ENCODE data around the gene RMND5B. TPM values are rescaled to one million over a fixed set of nuclear protein-coding genes. Genes with fewer than 3 reads are reported as not detected.

Gene RMND5B
- total and polyA plus RNA-seq, 8 donors, result 25.3 to 72.9 (median 33.8) TPM

- 72 to 89% (median 85%) methylated on average over 4 of the region's 4 CpGs for WGBS, 5 donors
- TF ChIP-seq POLR2A (IDR thresholded peaks at IDR 0.05), result no peak
- TF ChIP-seq POLR2AphosphoS5 (IDR thresholded peaks at IDR 0.05), result no peak
- TF ChIP-seq EP300 (IDR thresholded peaks at IDR 0.05), result no peak
- Histone ChIP-seq H3K36me3 (no peaks in the 10 kb centered on the region), H3K4me1 (no peaks in the 10 kb centered on the region), H3K27me3 (peaks cover 0 to 28% (median 0%) of the 10 kb centered on the region in 3 donors), H3K27ac (no peak overlapping the region), H3K4me3 (no peak overlapping the region), H3K9me3 (no peaks in the 10 kb centered on the region)
- intact Hi-C loops (cut with DNase I; ENCODE audit: low total_unique reads), result no loop called here
- DNase-seq, result no peak
These were observed 60.8 kb downstream of the RMND5B start for GRCh38 chr5:178191661-178192060.

GRCh38 chr5:178192244-178192643, 61.4 kb downstream of the RMND5B start:
- no peaks in the 10 kb centered on the region for H3K36me3 ChIP-seq
- no peak for TF ChIP-seq EP300 (IDR thresholded peaks at IDR 0.05)
- TF ChIP-seq POLR2A (IDR thresholded peaks at IDR 0.05), result no peak
- TF ChIP-seq CTCF (IDR thresholded peaks at IDR 0.05), result no peak
- no peak for TF ChIP-seq POLR2AphosphoS5 (IDR thresholded peaks at IDR 0.05)
- H3K4me1 ChIP-seq, result no peaks in the 10 kb centered on the region
- no peak for DNase-seq
- no peaks in the 10 kb centered on the region for H3K9me3 ChIP-seq
- H3K27ac ChIP-seq, result no peak overlapping the region
- intact Hi-C loops (cut with DNase I; ENCODE audit: low total_unique reads), result no loop called here
- WGBS, 5 donors, result 41 to 61% (median 50%) methylated on average over 2 of the region's 2 CpGs
- peaks cover 0 to 28% (median 0%) of the 10 kb centered on the region in 3 donors for H3K27me3 ChIP-seq
- no peak overlapping the region for H3K4me3 ChIP-seq

GRCh38 chr5:178192787-178193186, 62.0 kb downstream of the RMND5B start:
- no peak for DNase-seq
- peaks cover 0 to 28% (median 0%) of the 10 kb centered on the region in 3 donors for H3K27me3 ChIP-seq
- H3K36me3 ChIP-seq, result no peaks in the 10 kb centered on the region
- no peaks in the 10 kb centered on the region for H3K4me1 ChIP-seq
- TF ChIP-seq CTCF (IDR thresholded peaks at IDR 0.05) (no peak), POLR2A (IDR thresholded peaks at IDR 0.05) (no peak), EP300 (IDR thresholded peaks at IDR 0.05) (no peak), POLR2AphosphoS5 (IDR thresholded peaks at IDR 0.05) (no peak)
- no peak overlapping the region for H3K27ac ChIP-seq
- H3K4me3 ChIP-seq, result no peak overlapping the region
- WGBS, 5 donors, result 88 to 94% (median 93%) methylated on average over 7 of the region's 7 CpGs
- H3K9me3 ChIP-seq, result no peaks in the 10 kb centered on the region
- intact Hi-C loops (cut with DNase I; ENCODE audit: low total_unique reads), result no loop called here

GRCh38 chr5:178193251-178193809, 62.5 kb downstream of the RMND5B start:
- H3K4me1 ChIP-seq, result no peaks in the 10 kb centered on the region
- TF ChIP-seq CTCF (IDR thresholded peaks at IDR 0.05) (no peak), POLR2AphosphoS5 (IDR thresholded peaks at IDR 0.05) (no peak), EP300 (IDR thresholded peaks at IDR 0.05) (no peak), POLR2A (IDR thresholded peaks at IDR 0.05) (no peak)
- no peaks in the 10 kb centered on the region for H3K9me3 ChIP-seq
- intact Hi-C loops (cut with DNase I; ENCODE audit: low total_unique reads), result no loop called here
- H3K27me3 ChIP-seq, result peaks cover 0 to 28% (median 0%) of the 10 kb centered on the region in 3 donors
- 58 to 70% (median 63%) methylated on average over 8 of the region's 8 CpGs for WGBS, 5 donors
- no peak overlapping the region for H3K27ac ChIP-seq
- H3K4me3 ChIP-seq, result no peak overlapping the region
- no peaks in the 10 kb centered on the region for H3K36me3 ChIP-seq
- DNase-seq, result no peak

GRCh38 chr5:178194026-178194425, 63.2 kb downstream of the RMND5B start:
- no peaks in the 10 kb centered on the region for H3K4me1 ChIP-seq
- intact Hi-C loops (cut with DNase I; ENCODE audit: low total_unique reads), result no loop called here
- H3K4me3 ChIP-seq, result no peak overlapping the region
- no peak overlapping the region for H3K27ac ChIP-seq
- WGBS, 5 donors, result 23 to 50% (median 35%) methylated on average over 5 to 7 of the region's 7 CpGs
- TF ChIP-seq POLR2A (IDR thresholded peaks at IDR 0.05), result no peak
- TF ChIP-seq EP300 (IDR thresholded peaks at IDR 0.05), result no peak
- no peak for TF ChIP-seq CTCF (IDR thresholded peaks at IDR 0.05)
- TF ChIP-seq POLR2AphosphoS5 (IDR thresholded peaks at IDR 0.05), result no peak
- H3K9me3 ChIP-seq, result no peaks in the 10 kb centered on the region
- no peak for DNase-seq
- peaks cover 0 to 21% (median 0%) of the 10 kb centered on the region in 3 donors for H3K27me3 ChIP-seq
- no peaks in the 10 kb centered on the region for H3K36me3 ChIP-seq

All from stomach (tissue), 9 donors.